Measurements from ENCODE around the gene CSTPP1.
A peak's percentile ranks its signal among the peaks of the same experiment; 100 is the strongest.

CSTPP1 gene

GRCh38 chr11:47166368-47166767 lies 229.8 kb downstream of the CSTPP1 start:
- DNase-seq: no peak

- DNase-seq: no peak
Observed at GRCh38 chr11:47171061-47171838, 234.7 kb downstream of the CSTPP1 start.

GRCh38 chr11:47171856-47172255 lies 235.3 kb downstream of the CSTPP1 start:
- no peak for DNase-seq

GRCh38 chr11:47172740-47173336 lies 236.3 kb downstream of the CSTPP1 start:
- DNase-seq: no peak

GRCh38 chr11:47175746-47176327 lies 239.3 kb downstream of the CSTPP1 start:
- no peak for DNase-seq

- peak; percentile 97 for DNase-seq
Observed at GRCh38 chr11:47176328-47177228, 240.0 kb downstream of the CSTPP1 start, which contains the start of gene ARFGAP2. TSS of gene ARFGAP2 (minus strand) at chr11:47176879. CDS start at chr11:47176853, 26 bp downstream.

- peak; percentile 62 for DNase-seq
Observed at GRCh38 chr11:47177229-47177845, 240.8 kb downstream of the CSTPP1 start.

GRCh38 chr11:47177846-47178245 lies 241.3 kb downstream of the CSTPP1 start:
- no peak for DNase-seq

- DNase-seq: no peak
Observed at GRCh38 chr11:47178316-47178715, 241.8 kb downstream of the CSTPP1 start.

- no peak for DNase-seq
Observed at GRCh38 chr11:47178737-47179654, 242.4 kb downstream of the CSTPP1 start.

GRCh38 chr11:47179655-47179991 lies 243.1 kb downstream of the CSTPP1 start:
- DNase-seq: peak; percentile 49

- DNase-seq: no peak
Observed at GRCh38 chr11:47180006-47180787, 243.6 kb downstream of the CSTPP1 start.

GRCh38 chr11:47181271-47181670 lies 244.7 kb downstream of the CSTPP1 start:
- no peak for DNase-seq

- DNase-seq: no peak
Observed at GRCh38 chr11:47182380-47182779, 245.8 kb downstream of the CSTPP1 start.

GRCh38 chr11:47183031-47183856 lies 246.7 kb downstream of the CSTPP1 start:
- no peak for DNase-seq

- DNase-seq: no peak
Observed at GRCh38 chr11:47183969-47184368, 247.4 kb downstream of the CSTPP1 start.

GRCh38 chr11:47184711-47185304 lies 248.2 kb downstream of the CSTPP1 start:
- no peak for DNase-seq

GRCh38 chr11:47185305-47186075 lies 248.9 kb downstream of the CSTPP1 start:
- no peak for DNase-seq
